GM20000 (cell line): ENCODE data around the gene C16orf74.

Source experiments
- DNase-seq: peaks from one replicate; pipeline ENCODE4 v3.0.0; 2012; ENCODE audit warnings: low spot score
- TF ChIP-seq, protein P1 (sequence below): IDR thresholded peaks from 2 replicates; pipeline ENCODE4 v1.5.1; 2012; ENCODE audit warnings: mild to moderate bottlenecking, control low read depth; ENCODE audit errors: extremely low read depth, missing control alignments

C16orf74 gene

GRCh38 chr16:85754413-85754812 lies 3.5 kb upstream of the C16orf74 start:
- DNase-seq: no peak
- TF ChIP-seq, protein P1, sequence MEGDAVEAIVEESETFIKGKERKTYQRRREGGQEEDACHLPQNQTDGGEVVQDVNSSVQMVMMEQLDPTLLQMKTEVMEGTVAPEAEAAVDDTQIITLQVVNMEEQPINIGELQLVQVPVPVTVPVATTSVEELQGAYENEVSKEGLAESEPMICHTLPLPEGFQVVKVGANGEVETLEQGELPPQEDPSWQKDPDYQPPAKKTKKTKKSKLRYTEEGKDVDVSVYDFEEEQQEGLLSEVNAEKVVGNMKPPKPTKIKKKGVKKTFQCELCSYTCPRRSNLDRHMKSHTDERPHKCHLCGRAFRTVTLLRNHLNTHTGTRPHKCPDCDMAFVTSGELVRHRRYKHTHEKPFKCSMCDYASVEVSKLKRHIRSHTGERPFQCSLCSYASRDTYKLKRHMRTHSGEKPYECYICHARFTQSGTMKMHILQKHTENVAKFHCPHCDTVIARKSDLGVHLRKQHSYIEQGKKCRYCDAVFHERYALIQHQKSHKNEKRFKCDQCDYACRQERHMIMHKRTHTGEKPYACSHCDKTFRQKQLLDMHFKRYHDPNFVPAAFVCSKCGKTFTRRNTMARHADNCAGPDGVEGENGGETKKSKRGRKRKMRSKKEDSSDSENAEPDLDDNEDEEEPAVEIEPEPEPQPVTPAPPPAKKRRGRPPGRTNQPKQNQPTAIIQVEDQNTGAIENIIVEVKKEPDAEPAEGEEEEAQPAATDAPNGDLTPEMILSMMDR: no peak

DNA sequence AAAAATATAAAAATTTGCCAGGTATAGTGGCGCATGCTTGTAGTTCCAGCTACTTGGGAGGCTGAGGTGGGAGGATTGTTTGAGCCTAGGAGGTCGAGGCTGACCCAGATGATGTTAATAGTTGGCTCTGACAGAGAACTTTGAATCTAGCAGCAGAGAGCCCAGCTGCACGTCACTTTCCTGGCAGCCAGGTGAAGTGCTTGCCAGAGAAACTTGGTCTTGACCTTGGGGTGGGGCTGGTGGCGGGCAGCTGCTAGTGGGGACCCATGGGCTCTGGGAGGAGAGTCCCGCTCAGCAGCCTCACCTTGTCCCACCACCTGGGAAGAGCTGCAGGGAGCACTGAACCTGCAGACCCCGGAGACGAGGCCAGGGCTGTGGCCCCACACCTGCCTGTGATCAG lies 3.1 kb upstream of the C16orf74 start:
- TF ChIP-seq, protein P1: no peak
- DNase-seq: no peak

DNA sequence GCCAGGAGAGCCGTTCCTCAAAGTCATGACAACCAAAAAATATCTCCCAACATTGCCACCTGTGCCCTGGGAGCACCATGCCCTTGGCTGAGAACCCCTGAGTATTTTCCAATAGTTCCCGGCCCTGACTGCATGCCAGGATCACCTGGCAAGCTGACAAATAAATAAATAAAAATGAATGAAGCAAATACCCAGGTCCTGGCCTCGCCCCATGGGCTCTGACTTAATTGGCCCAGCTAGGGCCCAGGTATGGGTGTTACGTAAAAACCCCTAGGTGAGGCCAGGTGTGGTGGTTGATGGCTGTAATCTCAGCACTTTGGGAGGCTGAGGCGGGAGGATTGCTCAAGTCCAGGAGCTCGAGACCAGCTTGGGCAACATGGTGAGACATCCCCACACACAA lies 2.7 kb upstream of the C16orf74 start:
- TF ChIP-seq, protein P1: no peak
- no peak for DNase-seq

GRCh38 chr16:85752511-85753420 lies 1.9 kb upstream of the C16orf74 start:
- TF ChIP-seq, protein P1: no peak
- DNase-seq: no peak

DNA sequence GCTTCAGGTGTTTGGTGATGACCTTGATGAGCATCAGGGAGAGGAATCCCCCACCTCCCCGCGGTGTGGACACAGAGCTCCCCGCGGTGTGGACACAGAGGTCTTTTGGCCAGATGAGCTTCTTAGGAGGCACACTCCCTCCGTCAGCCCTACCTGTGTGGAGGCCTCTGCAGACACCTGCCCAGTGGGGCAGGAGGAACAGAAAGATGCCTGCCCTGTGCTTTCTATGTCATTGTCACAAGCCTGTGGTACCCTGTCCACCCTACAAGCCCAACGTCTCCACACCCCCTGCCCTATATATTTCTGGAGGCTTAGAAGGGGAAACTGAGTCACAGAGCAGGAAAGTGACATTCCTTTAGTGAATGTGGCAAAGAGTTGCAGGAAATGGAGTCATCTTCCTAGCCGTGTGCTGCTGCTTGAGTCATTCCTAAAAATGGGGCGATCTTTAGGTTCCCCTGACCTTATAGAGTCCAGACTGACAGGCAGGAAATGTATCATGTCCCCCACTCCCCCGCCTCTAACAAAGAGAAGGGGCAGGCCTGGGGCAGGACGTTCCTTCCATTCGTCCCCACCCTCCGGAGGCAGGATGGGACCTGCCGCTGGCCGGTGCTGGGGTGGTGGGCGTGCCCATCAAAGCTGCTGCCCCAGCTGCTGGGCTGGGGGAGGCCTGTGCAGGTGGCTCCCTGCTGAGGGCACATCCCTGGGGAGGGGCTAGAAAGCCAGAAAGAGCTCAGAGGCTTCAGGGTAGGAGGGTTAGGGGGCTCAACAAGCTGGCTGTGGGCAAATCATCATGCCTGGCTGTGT lies 1.0 kb upstream of the C16orf74 start:
- DNase-seq: peak; percentile 50
- TF ChIP-seq, protein P1: no peak

- peak; percentile 65 for DNase-seq
- TF ChIP-seq, protein P1: no peak
These were observed 610 bp downstream of the C16orf74 start for GRCh38 chr16:85750146-85750826.
